Frontal cortex (tissue), 4 donors: Measurements from ENCODE around the gene LPP. TPM values are rescaled to one million over a fixed set of nuclear protein-coding genes. Genes with fewer than 3 reads are reported as not detected.

Experiments
- DNase-seq, 2 donors: peaks; one replicate each; pipeline ENCODE4 v3.0.0; 2012; ENCODE audit warnings: low spot score in 2 of 2
- FAIRE-seq: peaks from 2 replicates; lab custom pipeline; 2012; peaks lifted over from hg19 to GRCh38; lab: Jason Lieb, UNC
- total RNA-seq: library from RNA; depleted of rRNA; stranded (reverse); fragments of >200 nt; gene quantifications from one replicate; pipeline ENCODE4 v1.2.3, GENCODE V29; 2014
- donor health status: control.
- donor health status: control.
- donor health status: control.

Gene LPP
- total RNA-seq, 1 donor from 2014 or later, result 6.5 TPM

DNA sequence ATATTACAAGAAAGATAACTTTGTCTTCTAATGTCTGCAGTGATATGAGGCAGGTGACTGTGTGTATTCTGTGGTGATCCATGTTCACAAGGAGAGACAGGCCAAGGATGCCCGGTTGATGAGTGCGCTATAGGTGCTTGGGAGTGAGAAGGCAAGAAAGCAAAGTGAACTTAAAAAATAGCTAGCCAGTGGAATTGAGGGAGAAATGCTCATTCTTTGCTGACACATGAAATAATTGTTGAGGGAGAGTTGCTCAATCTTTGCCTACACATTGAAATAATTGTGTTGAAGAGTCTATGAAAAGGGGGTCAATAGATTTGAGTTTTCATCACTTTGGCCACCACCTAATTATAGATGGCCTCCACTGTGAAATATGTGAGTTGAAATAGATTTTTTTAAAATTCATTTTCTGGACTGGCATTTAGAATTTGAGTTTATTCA is 156.3 kb downstream of the LPP start:
- DNase-seq (no peak), FAIRE-seq (no peak)

DNA sequence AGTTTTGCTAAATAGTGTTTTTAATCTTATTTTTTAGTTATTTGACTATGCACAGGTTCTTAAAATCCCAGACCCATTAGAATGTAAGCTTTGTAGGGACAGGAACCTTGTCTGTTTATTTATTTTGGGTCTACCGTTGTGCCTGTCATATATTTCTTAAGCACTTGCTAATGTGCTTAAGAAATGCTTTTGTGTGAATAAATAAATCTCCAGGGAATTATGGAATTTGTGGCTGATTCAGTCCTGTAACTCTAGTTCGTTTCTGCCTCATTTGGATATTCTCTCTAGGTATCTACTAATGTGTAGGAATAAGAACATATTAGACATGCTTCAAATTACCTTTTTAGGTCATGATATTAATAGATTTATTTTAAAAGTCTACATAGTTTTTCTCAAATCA is 161.6 kb downstream of the LPP start:
- FAIRE-seq (no peak), DNase-seq (no peak)

DNA sequence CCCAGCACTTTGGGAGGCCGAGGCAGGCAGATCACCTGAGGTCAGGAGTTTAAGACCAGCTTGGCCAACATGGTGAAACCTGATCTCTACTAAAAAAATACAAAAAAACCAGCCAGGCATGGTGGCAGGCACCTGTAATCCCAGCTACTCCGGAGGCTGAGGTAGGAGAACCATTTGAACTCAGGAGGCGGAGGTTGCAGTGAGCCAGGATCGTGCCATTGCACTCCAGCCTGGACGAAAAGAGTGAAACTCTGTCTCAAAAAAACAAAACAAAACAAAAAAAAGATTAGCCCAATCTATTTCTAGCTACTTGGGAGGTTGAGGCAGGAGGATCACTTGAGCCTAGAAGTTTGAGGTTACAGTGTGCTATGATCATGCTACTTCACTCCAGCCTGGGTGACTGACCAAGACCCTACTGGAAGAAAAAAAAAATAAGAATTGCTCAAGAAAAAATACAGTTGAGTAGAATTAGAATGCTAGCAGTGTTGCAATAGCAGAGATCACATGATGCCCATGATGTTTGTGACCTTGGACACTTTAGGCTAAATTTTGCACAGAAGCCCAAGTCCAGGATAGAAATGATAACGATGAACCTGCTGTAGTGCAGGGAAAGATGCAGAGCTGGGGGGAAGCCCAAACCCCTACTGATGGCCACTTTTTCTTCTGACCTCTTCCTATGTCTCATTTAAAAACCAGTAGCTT is 162.2 kb downstream of the LPP start:
- DNase-seq (no peak), FAIRE-seq (no peak)

DNA sequence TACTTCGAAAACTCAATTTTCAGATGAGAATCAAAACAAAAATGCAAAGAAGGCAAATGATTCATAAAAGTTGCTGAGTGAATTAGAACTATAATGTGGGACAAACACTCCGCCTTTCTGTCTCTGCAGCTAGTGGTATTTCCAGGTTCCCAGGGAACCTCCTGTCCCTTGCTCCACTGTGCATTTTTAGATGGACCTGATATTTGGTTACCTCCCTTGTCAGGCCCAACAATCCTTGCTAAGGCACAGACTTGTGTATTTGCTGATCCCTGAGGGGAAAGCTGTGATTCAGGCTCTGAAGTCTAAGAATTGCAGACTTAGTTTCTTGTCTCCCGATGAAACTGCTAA is 162.7 kb downstream of the LPP start:
- no peak for FAIRE-seq
- DNase-seq, result no peak

DNA sequence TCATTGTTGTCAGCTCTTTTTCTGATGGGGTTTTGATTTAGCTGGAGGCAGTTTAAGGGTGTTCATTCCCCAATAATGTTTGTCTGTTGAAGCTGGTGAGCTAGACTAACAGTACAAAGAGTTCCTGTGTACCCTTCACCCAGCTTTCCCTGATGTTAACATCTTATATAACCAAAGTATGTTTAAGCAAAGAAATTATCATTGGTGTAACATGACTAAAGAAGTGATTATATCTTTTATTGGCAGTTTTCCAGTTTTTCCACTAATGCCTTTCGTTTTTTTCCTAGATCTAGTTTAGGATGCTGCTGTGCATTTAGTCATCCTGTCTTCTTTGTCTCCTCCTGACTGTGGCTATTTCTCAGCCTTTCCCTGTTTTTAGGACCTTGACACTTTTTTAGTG is 165.6 kb downstream of the LPP start:
- DNase-seq, result no peak
- no peak for FAIRE-seq

DNA sequence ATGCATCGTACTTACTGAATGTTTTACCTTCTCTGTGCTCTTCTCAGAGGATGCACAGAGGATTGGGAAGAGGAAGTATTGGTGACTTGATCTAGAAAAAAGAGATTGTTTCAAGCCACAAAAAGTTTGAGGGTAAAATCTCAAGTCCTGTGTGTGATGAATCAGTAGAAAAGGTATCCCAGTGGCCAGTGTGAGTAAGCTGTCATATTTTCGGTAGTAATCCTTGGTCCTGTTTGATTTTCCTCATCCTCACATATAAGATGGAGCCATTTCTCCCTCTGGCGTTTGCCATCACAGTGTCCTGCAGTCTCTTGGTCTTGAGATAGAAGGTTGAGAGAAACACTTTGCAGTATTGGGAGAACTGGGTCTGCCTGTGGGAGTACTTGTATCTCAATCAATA is 166.8 kb downstream of the LPP start:
- FAIRE-seq (no peak), DNase-seq (no peak)

DNA sequence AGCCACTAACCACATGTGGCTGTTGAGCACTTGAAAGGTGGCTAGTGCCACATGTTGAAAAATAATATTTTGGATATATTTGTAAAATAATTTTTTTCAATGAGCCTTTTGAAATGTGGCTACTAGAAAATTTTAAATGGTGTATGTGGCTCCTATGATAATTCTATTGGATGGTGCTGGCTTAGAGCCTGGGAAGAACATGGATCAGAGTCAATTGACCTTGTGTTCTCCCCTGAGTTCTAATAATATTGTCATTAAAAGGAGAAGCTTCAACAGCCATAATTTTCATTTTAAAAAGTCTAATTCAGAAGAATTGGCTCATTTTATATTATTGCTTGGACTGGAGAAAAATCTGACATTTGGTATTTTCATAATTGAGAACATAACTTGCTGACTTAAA is 167.3 kb downstream of the LPP start:
- no peak for DNase-seq
- FAIRE-seq, result no peak

DNA sequence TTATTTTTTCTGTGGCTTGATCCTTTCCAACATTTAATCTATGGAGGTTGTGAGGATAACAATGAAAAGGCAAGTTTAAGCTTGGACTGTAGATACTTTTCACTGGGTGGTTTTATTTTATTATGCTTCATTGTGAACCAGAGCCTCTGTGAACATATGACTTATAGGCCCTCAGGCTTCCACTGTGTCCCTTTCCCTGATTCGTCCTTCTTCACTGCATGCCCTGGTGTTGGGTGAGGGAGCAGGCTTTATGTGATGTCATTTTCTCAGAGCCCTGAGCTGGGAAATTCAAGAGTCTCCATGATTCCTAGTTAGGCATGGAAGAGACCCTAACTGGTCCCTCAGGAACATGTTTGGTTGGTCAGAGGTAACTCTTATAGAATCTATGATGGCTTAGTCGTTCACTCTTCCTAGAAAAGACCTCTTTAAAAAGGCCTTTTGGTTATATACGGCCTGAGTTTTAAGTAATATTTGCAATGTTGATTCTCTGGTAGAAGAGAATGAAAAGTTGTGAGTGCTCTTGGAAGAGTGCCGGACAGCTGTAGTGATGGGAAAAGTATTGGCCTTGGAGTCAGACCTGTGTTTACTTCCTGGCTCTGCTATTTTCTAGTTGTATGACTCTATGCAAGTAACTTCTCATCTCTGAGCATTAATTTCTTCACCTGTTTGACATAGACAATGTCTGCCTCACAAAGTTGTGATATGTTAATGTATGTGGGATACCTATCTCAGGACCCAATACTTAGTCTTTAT is 168.4 kb downstream of the LPP start:
- no peak for FAIRE-seq
- DNase-seq, result no peak

DNA sequence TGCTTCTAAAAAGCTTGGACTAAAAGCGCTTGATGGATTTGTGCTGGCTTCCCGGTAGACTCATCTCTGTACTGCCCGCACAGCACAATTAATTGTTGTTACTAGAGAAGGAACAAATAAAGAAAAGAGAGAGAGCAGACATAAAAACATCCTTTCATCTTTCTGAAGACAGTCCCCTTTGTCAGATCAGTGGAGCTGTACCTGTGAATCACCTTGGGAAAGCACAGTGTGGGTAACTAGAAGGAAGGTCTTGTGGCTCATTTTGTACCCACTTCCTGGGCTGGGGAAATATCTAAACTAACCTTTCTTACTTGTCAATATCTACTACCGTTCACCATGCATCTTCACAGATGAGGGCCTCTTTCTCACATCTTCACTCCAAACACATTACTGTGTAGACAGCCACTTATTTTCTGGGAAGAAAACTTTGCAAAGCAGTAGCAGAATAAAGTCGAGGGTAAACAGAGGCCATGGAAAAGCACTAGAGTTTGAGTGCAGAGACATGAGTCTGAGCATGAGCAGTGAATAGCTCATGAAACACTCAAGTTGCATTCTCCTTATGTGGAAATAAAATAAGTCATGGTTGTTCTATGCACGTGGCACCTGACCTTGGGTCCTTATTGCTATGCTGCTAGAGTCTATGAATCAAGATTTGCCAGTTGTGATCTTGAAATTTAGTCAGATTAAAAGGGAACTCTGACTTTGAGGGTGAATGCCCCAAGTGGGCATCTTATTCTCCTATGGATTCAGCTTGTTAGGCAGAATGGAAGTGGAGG is 169.3 kb downstream of the LPP start:
- FAIRE-seq (no peak), DNase-seq (no peak)

DNA sequence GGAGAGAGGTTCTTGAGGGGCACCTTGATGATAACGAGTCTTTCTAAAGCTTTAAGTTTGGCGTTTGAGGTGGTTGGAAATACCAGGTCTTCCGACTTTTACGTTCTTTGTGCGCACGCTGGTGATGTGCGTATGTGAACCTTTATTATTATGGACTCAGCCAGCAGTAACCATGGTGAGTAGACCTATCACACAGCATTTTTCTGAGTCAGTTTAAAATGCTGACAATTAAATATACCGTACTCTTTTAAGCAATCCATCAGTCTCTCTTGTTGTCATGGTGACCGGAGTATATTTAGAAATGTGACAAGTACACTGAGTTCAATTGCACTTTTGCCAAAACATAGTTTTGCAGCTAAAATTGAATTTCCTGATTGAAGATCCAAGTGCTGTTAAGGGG is 172.2 kb downstream of the LPP start:
- FAIRE-seq, result no peak
- no peak for DNase-seq

DNA sequence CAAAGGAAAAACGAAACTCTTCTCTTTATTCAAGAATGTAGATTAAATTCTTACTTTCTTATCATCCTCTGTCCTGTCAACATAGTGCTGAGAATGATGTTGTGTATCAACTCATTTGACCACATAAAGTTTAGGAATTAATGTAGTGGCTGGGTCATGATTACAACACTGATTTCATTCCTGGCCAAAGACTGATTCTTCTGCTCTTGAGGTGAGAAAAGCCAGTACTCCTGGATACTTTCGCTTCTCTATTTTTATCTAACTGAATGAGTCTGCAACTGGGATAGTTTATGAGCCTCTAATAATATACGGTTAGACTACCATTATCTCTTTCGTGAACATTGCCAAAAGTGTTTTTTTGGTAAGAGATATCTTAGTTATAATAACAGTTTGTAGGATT is 173.0 kb downstream of the LPP start:
- DNase-seq (no peak), FAIRE-seq (no peak)

DNA sequence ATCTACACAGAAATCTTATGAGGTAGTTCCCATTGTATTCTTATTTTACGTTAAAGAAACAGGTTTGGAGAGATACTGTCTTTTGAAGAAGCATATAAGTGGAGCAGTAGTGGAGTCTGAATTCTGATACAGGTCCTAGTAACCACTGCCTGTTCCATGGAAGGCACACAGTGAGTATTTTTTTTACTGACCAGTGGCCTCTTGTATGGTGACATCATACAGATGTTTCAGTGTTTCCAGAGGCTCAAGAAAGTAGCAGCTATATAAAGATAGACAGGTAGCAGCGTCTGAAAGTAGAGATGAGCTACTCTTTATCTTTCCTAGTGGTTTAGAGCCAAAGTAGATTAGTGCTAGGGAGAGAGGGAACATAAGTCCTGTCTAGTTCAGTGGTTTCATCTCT is 173.5 kb downstream of the LPP start:
- FAIRE-seq (no peak), DNase-seq (no peak)

DNA sequence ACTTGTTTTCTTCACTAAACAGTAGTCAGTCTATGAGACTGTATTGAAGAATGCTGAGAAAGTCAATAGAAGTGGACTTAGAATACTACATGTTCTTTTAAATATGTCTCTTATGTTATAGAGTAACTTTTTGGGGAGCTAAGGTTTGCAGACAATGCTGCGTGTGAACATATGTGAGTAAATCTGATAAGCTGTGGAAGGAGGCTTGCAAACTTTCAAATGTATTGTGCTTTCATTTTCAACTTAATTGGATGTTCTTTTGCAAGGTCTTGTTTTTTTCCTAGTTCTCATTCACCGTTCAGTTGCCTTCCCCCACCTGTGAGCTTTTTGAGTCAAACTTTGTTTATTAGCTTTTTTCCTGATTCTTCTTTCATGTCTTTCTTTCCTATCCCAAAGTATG is 176.2 kb downstream of the LPP start:
- FAIRE-seq, result no peak
- no peak for DNase-seq

DNA sequence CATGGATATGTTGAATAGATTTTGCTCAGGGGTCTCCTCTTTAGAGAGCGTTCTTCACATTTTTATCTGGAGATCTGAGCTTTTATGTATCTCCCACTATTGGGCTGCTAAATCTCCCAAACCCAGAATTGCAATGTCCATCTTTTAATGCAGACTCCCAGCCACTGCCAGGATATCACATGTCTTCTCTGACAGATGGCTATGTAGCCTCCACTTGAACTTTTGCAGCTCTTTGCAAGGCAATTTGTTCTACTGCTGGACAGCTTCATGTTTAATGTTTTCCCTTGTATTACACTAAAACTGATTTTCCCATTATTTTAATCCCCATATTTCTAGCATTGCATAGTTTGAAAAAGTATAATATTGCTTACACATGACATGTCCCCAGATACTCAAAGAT is 177.2 kb downstream of the LPP start:
- DNase-seq (no peak), FAIRE-seq (no peak)

DNA sequence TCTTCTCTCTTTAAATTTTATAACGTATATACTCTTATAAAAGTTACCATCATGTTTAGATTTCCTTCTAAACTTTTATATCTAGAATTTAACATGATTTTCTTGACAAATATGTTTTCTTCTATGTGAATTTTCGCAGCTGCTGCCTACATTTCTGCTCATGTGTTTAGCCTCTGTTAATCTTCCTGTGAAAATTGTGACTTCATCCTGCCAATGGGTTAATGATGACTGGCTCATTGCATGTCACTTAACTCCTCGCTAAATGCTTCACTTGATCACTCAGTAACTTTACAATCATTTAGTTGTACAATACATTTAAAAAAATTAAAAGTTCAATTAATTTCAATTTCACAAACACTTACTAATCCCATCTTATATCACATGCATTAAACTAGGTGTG is 178.1 kb downstream of the LPP start:
- no peak for DNase-seq
- no peak for FAIRE-seq

DNA sequence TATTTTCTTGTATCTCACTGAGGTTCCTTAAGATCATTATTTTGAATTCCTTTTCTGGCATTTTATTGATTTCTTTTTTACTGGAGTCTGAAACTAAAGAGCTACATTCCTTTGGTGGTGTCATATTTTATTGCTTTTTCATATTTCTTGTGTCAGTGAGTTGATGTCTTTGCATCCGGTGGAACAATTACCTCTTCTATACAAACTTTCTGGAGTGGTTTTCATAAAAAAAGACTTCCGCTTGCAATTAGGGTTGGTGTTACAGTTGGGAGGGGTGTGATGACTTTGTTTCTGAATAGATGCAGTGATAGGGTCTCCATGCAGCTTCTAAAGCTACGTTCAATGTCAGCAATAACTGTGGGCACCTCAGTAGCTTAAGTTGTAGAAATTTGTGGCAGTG is 181.7 kb downstream of the LPP start:
- no peak for DNase-seq
- FAIRE-seq, result no peak

DNA sequence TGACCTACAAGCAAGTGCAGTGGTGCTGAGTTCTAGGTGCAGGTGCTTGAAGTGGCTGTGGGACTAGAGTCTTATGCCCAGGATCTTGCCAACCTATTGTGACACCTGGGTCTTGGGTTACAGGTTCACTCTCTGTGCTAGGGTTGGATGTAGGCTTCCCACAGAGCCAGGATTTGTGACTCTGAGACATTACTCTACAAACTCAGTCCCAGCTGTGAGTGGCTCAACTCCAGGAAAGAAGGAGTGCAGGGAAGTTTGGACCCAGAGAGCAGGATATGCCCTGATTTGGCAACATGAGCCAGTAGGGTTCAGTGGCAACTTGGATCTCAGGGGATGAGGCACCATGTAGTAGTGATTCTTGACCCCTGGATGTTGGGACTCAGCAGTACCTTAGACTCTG is 182.2 kb downstream of the LPP start:
- FAIRE-seq (no peak), DNase-seq (no peak)

DNA sequence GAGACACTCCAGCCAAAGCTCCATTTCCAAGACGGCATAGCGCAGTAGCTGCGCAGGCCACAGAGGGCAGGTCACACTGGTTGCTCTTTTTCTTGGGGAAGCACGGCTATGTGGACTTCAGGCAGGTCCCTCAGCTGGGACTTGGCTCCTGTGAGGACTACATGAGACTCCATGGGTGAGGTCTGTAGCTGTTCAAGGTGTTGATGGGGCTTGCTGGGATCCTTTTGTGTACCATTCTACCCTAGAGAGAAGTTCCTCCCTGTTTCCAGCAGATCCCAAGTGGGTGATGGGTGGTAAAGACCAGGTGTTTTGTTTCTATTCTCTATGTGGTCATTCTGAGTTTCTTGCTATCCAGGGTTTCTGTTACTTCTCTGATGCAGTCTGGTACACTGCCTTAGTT is 183.3 kb downstream of the LPP start:
- no peak for DNase-seq
- no peak for FAIRE-seq

DNA sequence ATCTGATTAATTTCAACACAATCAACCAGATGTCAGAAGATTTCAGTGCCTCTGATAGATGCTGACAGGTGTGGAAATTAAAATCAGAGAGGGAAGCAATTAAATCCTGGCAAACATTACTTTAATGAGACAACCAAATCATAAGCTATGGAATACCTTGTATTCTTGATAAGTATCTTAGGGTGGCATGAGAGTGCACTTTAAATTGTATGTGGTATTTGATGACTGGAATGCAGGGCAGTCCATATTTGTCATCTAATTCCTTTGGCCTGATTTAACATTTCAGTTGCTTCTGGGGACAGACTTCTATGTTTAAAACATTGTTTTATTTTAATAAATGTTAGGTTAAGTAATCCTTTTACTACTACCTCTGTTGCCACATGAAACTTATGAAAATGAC is 184.1 kb downstream of the LPP start:
- no peak for FAIRE-seq

DNA sequence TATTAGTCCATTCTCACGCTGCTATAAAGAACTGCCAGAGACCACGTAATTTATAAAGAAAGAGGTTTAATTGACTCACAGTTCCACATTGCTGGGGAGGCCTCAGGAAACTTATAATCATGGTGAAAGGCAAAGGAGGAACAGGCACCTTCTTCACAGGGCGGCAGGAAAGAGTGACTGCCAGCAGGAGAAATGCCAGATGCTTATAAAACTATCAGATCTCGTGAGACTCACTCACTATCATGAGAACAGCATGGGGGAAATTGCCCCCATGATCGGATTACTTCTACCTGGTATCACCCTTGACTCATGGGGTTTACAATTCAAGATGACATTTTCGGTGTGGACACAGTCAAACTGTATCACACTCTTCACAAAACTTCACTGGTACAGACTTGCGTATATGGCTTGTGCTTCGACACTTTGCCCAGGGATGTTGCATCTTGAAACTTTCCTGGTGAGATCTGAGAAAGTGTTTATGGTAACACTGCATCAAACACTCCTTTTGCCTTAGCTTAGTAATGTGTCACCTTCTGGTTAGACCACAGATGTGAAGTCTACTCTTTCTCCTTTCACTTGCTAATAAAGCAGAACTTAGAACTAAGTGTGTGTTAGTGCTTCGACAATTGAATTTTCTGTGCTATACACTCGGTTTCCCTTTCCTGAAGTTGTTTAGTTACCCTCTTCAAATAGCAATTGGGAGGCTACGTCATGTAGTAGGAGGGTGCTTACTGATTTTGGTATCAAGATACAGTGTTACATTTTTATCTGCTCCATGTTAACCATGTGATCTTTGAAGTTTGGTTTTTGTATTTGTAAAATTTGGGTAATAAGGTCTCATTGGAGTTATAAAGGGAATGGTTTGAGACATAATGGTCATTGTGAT is 185.7 kb downstream of the LPP start:
- FAIRE-seq, result no peak
- no peak for DNase-seq

More for the DNA sequence above, 184.1 kb downstream of the LPP start:
- no peak for DNase-seq
